ENCODE measurements around the gene SNRPF.
A peak's percentile ranks its signal among the peaks of the same experiment; 100 is the strongest.
"Not testable (repeated sequence)": the region's sequence is repeated elsewhere in the genome, so short reads cannot be mapped to it uniquely, and the experiment has no call there.

The SNRPF gene

DNA sequence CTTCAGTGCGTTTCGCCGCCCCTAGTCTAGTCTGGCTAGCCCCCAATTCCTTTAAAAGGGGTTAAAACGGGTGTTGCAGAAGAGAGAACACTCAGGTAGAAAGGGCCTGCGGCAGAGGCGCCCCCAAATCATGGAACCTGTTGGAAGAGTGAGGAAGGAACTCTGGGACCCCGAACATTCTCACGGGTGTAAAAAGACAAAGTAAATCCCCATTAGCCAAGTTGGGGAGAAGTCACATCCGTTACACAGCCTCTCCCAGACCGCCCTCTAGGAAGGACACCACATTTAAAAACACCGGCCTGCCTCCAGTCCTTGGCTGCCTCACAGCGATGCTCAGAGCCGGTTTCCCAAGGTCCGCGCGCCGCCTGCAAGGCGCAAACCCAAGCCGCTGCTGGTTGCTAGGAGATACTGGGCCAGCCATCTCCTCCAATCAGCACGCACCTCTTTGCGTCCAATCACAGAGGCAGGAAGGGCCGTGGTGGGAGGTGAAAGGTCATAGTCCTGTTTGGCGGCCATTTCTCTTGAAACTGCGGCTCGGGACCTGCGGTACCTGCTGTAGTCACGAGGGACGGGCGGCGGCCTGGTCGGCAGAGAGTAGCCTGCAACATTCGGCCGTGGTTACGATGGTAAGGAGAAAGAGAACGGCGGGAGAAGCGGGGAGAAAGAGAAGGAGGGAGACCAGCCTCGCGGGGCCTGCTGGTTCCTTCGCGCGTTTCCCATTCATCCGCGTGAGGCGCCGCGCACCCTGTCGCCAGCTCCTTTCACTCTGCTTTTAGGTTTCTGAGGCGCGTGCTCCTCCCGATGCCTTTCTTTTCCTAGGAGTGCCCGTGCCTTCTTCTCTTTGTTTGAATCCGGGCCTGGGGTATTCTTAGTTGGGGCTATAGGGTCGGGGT is at the start of gene SNRPF:
Gene SNRPF, plus strand, starts transcription at position 502 of the 893 bp plus-strand sequence. Its CDS starts 122 bp downstream, at position 624.
- TF ChIP-seq, protein P1, sequence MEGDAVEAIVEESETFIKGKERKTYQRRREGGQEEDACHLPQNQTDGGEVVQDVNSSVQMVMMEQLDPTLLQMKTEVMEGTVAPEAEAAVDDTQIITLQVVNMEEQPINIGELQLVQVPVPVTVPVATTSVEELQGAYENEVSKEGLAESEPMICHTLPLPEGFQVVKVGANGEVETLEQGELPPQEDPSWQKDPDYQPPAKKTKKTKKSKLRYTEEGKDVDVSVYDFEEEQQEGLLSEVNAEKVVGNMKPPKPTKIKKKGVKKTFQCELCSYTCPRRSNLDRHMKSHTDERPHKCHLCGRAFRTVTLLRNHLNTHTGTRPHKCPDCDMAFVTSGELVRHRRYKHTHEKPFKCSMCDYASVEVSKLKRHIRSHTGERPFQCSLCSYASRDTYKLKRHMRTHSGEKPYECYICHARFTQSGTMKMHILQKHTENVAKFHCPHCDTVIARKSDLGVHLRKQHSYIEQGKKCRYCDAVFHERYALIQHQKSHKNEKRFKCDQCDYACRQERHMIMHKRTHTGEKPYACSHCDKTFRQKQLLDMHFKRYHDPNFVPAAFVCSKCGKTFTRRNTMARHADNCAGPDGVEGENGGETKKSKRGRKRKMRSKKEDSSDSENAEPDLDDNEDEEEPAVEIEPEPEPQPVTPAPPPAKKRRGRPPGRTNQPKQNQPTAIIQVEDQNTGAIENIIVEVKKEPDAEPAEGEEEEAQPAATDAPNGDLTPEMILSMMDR (conservative IDR thresholded peaks at IDR 0.05; ENCODE audit: low read length) = peak; percentile 19; the same call in 1 of the 2 replicates
- peak; percentile 96 for DNase-seq (ENCODE audit: low read depth)
- H3K4me3 ChIP-seq (ENCODE audit: low read length) = peak within 1 kb of the TSS; percentile 81

DNA sequence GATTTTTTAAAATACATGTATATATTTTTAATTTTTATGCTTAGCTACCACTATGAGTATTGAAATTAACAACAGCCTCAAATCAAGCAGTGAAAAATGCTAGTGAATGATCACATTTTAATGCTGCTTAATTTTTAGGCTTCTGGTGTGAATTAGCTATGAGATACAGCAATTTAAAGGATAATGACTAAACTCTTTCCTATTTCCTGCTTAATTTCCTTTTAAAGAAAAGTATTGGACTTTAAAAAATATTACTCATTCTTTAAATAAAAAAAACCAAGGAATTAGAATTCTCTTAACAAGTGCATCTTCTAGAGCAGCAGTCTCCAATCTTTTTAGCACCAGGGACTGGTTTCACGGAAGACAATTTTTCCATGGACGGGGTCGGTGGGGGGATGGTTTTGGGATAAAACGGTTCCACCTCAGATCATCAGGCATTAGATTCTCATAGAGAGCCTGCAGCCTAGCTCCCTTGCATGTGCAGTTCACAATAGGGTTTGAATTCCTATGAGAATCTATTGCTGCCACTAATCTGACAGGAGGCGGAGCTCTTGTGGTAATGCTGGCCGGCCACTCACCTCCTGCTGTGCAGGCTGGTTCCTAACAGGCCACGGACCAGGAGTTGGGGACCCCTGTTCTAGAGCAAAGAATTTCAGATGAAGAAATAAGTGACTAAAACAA is 49.6 kb upstream of the SNRPF start:
- H3K4me3 ChIP-seq (ENCODE audit: low read length) = no peak overlapping the region
- no peak for DNase-seq (ENCODE audit: low read depth)
- TF ChIP-seq, protein P1 (conservative IDR thresholded peaks at IDR 0.05; ENCODE audit: low read length) = no peak

GRCh38 chr12:95810411-95810810 is 48.3 kb upstream of the SNRPF start:
- no peak for DNase-seq (ENCODE audit: low read depth)
- H3K4me3 ChIP-seq (ENCODE audit: low read length) = no peak overlapping the region
- TF ChIP-seq, protein P1 (conservative IDR thresholded peaks at IDR 0.05; ENCODE audit: low read length) = no peak

- DNase-seq (ENCODE audit: low read depth); H3K4me3 ChIP-seq (ENCODE audit: low read length): not testable (repeated sequence)
Observed at GRCh38 chr12:95812155-95812554, 46.6 kb upstream of the SNRPF start.

DNA sequence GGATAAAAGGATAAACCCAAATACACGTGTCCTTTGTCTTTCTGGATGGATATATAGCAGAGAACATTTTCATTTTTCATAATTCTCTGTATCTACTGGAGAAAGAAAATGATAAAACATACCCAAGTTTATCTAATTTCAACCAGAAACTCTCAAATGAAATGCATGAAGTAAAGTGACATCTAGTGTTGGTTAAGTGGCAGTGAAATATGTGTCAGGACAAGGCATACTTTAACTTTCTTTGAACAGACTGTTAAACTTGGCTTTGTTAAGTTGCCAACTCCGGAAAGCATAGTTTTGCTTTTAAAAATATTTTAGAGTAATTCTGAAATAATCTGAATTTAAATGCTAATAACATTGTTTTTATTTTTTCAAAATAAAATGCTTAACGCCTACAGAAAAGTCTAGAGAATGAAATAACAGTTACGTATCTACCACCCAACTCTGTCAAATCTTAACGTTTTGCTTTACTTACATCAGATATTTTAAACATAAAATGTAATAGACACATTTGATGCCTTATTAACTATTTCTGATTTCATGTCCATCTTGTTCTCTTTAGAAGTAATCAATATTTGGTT is 43.0 kb upstream of the SNRPF start:
- H3K4me3 ChIP-seq (ENCODE audit: low read length) = no peak overlapping the region
- peak; percentile 54 for DNase-seq (ENCODE audit: low read depth)
- TF ChIP-seq, protein P1 (conservative IDR thresholded peaks at IDR 0.05; ENCODE audit: low read length) = peak; percentile 91

- TF ChIP-seq, protein P1 (conservative IDR thresholded peaks at IDR 0.05; ENCODE audit: low read length) = peak; percentile 75
- peak; percentile 55 for DNase-seq (ENCODE audit: low read depth)
- no peak overlapping the region for H3K4me3 ChIP-seq (ENCODE audit: low read length)
Observed at GRCh38 chr12:95820096-95820703, 38.6 kb upstream of the SNRPF start.

GRCh38 chr12:95829395-95829794 is 29.4 kb upstream of the SNRPF start:
- H3K4me3 ChIP-seq (ENCODE audit: low read length) = no peak overlapping the region
- DNase-seq (ENCODE audit: low read depth) = no peak
- TF ChIP-seq, protein P1 (conservative IDR thresholded peaks at IDR 0.05; ENCODE audit: low read length) = no peak
